Smooth muscle cell (in vitro differentiated cells): Measurements from ENCODE around the gene EYA2. TPM values are rescaled to one million over a fixed set of nuclear protein-coding genes. Genes with fewer than 3 reads are reported as not detected.
A peak's percentile ranks its signal among the peaks of the same experiment; 100 is the strongest.

Experiments
- DNase-seq: peaks from one replicate; lab custom pipeline; 2025; ENCODE audit not compliant: unreplicated experiment; lab: John Stamatoyannopoulos, UW
- H2AFZ ChIP-seq: fragments of 200-600 bp; sonication (generic); 2 replicates; pipeline ENCODE4 v1.6.0; 2016; ENCODE audit warnings: antibody characterized with exemption, low read depth, mild to moderate bottlenecking
- H3F3A ChIP-seq: fragments of 200-600 bp; sonication (generic); 2 replicates; pipeline ENCODE4 v1.6.0; 2017; ENCODE audit warnings: antibody characterized with exemption, low read depth
- H3K27ac ChIP-seq: fragments of 200-600 bp; sonication (generic); 2 replicates; pipeline ENCODE4 v1.5.1; 2016; ENCODE audit warnings: low read depth, mild to moderate bottlenecking
- H3K27me3 ChIP-seq: fragments of 200-600 bp; sonication (generic); 2 replicates; pipeline ENCODE4 v1.6.1; 2016; ENCODE audit warnings: low read depth, mild to moderate bottlenecking
- H3K36me3 ChIP-seq: fragments of 200-600 bp; sonication (generic); 2 replicates; pipeline ENCODE4 v1.5.1; 2016; ENCODE audit warnings: low read depth
- H3K4me1 ChIP-seq: fragments of 200-600 bp; sonication (generic); 2 replicates; pipeline ENCODE4 v1.5.1; 2016; ENCODE audit warnings: low read depth
- H3K4me2 ChIP-seq: fragments of 200-600 bp; sonication (generic); 2 replicates; pipeline ENCODE4 v1.6.0; 2016; ENCODE audit warnings: mild to moderate bottlenecking
- H3K4me3 ChIP-seq: fragments of 200-600 bp; sonication (generic); 2 replicates; pipeline ENCODE4 v1.5.1; 2016; ENCODE audit warnings: mild to moderate bottlenecking
- H3K79me2 ChIP-seq: fragments of 200-600 bp; sonication (generic); 2 replicates; pipeline ENCODE4 v1.6.0; 2016; ENCODE audit warnings: low read depth, mild to moderate bottlenecking
- H3K9ac ChIP-seq: fragments of 200-600 bp; sonication (generic); 2 replicates; pipeline ENCODE4 v1.6.0; 2016; ENCODE audit warnings: low read depth
- H3K9me3 ChIP-seq: fragments of 200-600 bp; sonication (generic); replicated peaks from 2 replicates; pipeline ENCODE4 v1.5.1; 2016; ENCODE audit warnings: low read depth
- H4K20me1 ChIP-seq: fragments of 200-600 bp; sonication (generic); 2 replicates; pipeline ENCODE4 v1.6.0; 2016; ENCODE audit warnings: low read depth
- CTCF ChIP-seq: fragments of 200-600 bp; sonication (generic); IDR thresholded peaks from 2 replicates; pipeline ENCODE4 v1.5.1; 2017; ENCODE audit warnings: borderline replicate concordance, mild to moderate bottlenecking, antibody characterized with exemption; ENCODE audit not compliant: insufficient read depth, poor library complexity, severe bottlenecking
- WGBS: methylation state at CpG from one replicate; pipeline ENCODE4 v1.1.7; 2016; ENCODE audit warnings: low lambda C conversion rate; 5-methylcytosine and 5-hydroxymethylcytosine counted together
- polyA plus RNA-seq: library from polyadenylated mRNA; unstranded; fragments of >200 nt; fragmentation: Nextera tagmentation; extraction: Ambion mirVana; gene quantifications from 2 replicates; pipeline ENCODE4 v1.2.1, GENCODE V29; 2016
- total RNA-seq: library from RNA; depleted of rRNA; stranded (reverse); fragments of >200 nt; gene quantifications from 2 replicates; pipeline ENCODE4 v1.2.3, GENCODE V29; 2014

Gene EYA2
- total and polyA plus RNA-seq, 2 experiments from 2014 or later = 0.98 to 1.3 TPM

GRCh38 chr20:46870041-46870440 is 24.6 kb upstream of the EYA2 start:
- no peak for TF ChIP-seq CTCF
- whole genome bisulfite sequencing = 79% methylated on average over 1 of the region's 1 CpG

GRCh38 chr20:46872328-46873211 is 22.1 kb upstream of the EYA2 start:
- Histone ChIP-seq H3K4me2 (peak overlapping the region; percentile 83), H3K36me3 (no peaks in the 10 kb centered on the region), H3K27ac (no peak overlapping the region), H4K20me1 (no peaks in the 10 kb centered on the region), H2AFZ (peak overlapping the region; percentile 92), H3K4me3 (peak overlapping the region; percentile 43), H3K27me3 (no peaks in the 10 kb centered on the region), H3K4me1 (peaks cover 8% of the 10 kb centered on the region), H3K79me2 (no peaks in the 10 kb centered on the region), H3K9me3 (no peaks in the 10 kb centered on the region), H3K9ac (no peak overlapping the region), H3F3A (peaks cover 6% of the 10 kb centered on the region)
- no peak for DNase-seq
- 52% methylated on average over 13 of the region's 13 CpGs for WGBS
- TF ChIP-seq CTCF = no peak

More at GRCh38 chr20:46870041-46870440, 24.6 kb upstream of the EYA2 start:
- DNase-seq = no peak
- Histone ChIP-seq H3F3A (peaks cover 6% of the 10 kb centered on the region), H3K9me3 (no peaks in the 10 kb centered on the region), H3K36me3 (no peaks in the 10 kb centered on the region), H3K79me2 (no peaks in the 10 kb centered on the region), H3K27me3 (no peaks in the 10 kb centered on the region), H3K9ac (no peak overlapping the region), H3K27ac (no peak overlapping the region), H3K4me3 (no peak overlapping the region), H3K4me2 (no peak overlapping the region), H2AFZ (no peak overlapping the region), H4K20me1 (no peaks in the 10 kb centered on the region), H3K4me1 (peaks cover 8% of the 10 kb centered on the region)

DNA sequence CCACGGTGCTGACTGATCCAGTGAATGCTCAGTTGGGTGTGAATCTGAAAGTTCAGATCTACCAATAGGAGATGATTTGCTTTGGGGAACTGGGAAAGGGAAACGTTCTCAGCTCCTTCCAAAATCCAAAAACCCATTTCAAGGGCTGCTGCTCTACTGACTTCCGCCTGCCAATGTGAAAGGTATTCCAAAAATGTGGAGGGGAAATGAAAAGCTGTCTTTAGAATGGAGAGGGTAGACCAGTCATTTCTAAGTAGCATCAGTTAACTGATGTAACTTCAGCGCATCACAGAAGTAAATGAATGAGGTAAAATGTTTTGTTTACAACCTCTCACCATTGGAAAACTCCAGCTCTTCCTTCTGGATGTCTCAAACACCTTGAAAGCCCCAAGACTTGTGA is 19.6 kb upstream of the EYA2 start:
- no peak overlapping the region for H3K4me2 ChIP-seq
- no peaks in the 10 kb centered on the region for H4K20me1 ChIP-seq
- H3K79me2 ChIP-seq = no peaks in the 10 kb centered on the region
- H3F3A ChIP-seq = peaks cover 6% of the 10 kb centered on the region
- H3K36me3 ChIP-seq = no peaks in the 10 kb centered on the region
- no peak for TF ChIP-seq CTCF
- peaks cover 8% of the 10 kb centered on the region for H3K4me1 ChIP-seq
- no peak for DNase-seq
- H3K27me3 ChIP-seq = no peaks in the 10 kb centered on the region
- H3K9me3 ChIP-seq = no peaks in the 10 kb centered on the region
- no peak overlapping the region for H3K27ac ChIP-seq
- 64% methylated on average over 4 of the region's 4 CpGs for WGBS
- H3K4me3 ChIP-seq = no peak overlapping the region
- no peak overlapping the region for H3K9ac ChIP-seq
- H2AFZ ChIP-seq = no peak overlapping the region
